ENCODE results near the gene DMRT3. TPM values are rescaled to one million over a fixed set of nuclear protein-coding genes. Genes with fewer than 3 reads are reported as not detected.

DMRT3 gene
- total and polyA plus RNA-seq, 4 donors = not detected

- no peak for DNase-seq (ENCODE audit: low spot score)
- no peak overlapping the region for H3K9ac ChIP-seq (ENCODE audit: low read depth in 1 of 2, low read length in 2 of 2)
- H3K4me3 ChIP-seq (ENCODE audit: low read depth in 1 of 3, low read length in 3 of 3) = no peak overlapping the region
- no peak overlapping the region for H3K27ac ChIP-seq (ENCODE audit: low read depth in 1 of 2, low read length in 2 of 2)
- peaks cover 7 to 23% (median 20%) of the 10 kb centered on the region in 4 donors for H3K4me1 ChIP-seq (ENCODE audit: control insufficient read depth in 4 of 4, insufficient read depth in 4 of 4, low read length in 3 of 4)
- H3K36me3 ChIP-seq (ENCODE audit: control insufficient read depth in 4 of 4, insufficient read depth in 3 of 4, low read depth in 1 of 4, low read length in 3 of 4) = no peaks in the 10 kb centered on the region
- peaks cover 13 to 44% (median 30%) of the 10 kb centered on the region in 4 donors for H3K27me3 ChIP-seq (ENCODE audit: control insufficient read depth in 4 of 4, insufficient read depth in 4 of 4, low read length in 3 of 4)
- 6% methylated on average over 23 of the region's 23 CpGs for WGBS
- H3K9me3 ChIP-seq (ENCODE audit: control insufficient read depth in 4 of 4, low read length in 3 of 4) = peaks cover 0 to 4% (median 0%) of the 10 kb centered on the region in 4 donors
- TF ChIP-seq CTCF (IDR thresholded peaks at IDR 0.05; ENCODE audit: low read depth, low read length, missing input control) (no peak), REST (IDR thresholded peaks at IDR 0.05) (no peak), RXRA (IDR thresholded peaks at IDR 0.05) (no peak), EGR1 (IDR thresholded peaks at IDR 0.05; ENCODE audit: low read depth in 2 of 2) (no peak), MAX (IDR thresholded peaks at IDR 0.05) (no peak), RAD21 (IDR thresholded peaks at IDR 0.05) (no peak), GABPA (IDR thresholded peaks at IDR 0.05 in 1 of 2, conservative IDR thresholded peaks at IDR 0.05 in 1 of 2) (no peak), YY1 (IDR thresholded peaks at IDR 0.05) (no peak), FOXA2 (IDR thresholded peaks at IDR 0.05) (no peak), SP1 (IDR thresholded peaks at IDR 0.05) (no peak), JUND (IDR thresholded peaks at IDR 0.05) (no peak), FOXA1 (IDR thresholded peaks at IDR 0.05) (no peak), NR2F2 (IDR thresholded peaks at IDR 0.05) (no peak), HNF4A (conservative IDR thresholded peaks at IDR 0.05) (no peak), ZBTB33 (IDR thresholded peaks at IDR 0.05) (no peak), HNF4G (IDR thresholded peaks at IDR 0.05) (no peak), ATF3 (IDR thresholded peaks at IDR 0.05) (no peak), TAF1 (conservative IDR thresholded peaks at IDR 0.05) (no peak)
Measured at GRCh38 chr9:975740-976257, 656 bp upstream of the DMRT3 start.
